HG02970 (cell line): Measurements from ENCODE around the gene NUDT6.
"Not testable (repeated sequence)": the region's sequence is repeated elsewhere in the genome, so short reads cannot be mapped to it uniquely, and the experiment has no call there.

ENCODE experiments used
- ATAC-seq: cut with Tn5 transposase; IDR thresholded peaks from one replicate; pipeline ENCODE4 v1.9.1; 2021; ENCODE audit warnings: mild to moderate bottlenecking, moderate library complexity, moderate number of reproducible peaks; ENCODE audit not compliant: unreplicated experiment, low FRiP score

NUDT6 gene

DNA sequence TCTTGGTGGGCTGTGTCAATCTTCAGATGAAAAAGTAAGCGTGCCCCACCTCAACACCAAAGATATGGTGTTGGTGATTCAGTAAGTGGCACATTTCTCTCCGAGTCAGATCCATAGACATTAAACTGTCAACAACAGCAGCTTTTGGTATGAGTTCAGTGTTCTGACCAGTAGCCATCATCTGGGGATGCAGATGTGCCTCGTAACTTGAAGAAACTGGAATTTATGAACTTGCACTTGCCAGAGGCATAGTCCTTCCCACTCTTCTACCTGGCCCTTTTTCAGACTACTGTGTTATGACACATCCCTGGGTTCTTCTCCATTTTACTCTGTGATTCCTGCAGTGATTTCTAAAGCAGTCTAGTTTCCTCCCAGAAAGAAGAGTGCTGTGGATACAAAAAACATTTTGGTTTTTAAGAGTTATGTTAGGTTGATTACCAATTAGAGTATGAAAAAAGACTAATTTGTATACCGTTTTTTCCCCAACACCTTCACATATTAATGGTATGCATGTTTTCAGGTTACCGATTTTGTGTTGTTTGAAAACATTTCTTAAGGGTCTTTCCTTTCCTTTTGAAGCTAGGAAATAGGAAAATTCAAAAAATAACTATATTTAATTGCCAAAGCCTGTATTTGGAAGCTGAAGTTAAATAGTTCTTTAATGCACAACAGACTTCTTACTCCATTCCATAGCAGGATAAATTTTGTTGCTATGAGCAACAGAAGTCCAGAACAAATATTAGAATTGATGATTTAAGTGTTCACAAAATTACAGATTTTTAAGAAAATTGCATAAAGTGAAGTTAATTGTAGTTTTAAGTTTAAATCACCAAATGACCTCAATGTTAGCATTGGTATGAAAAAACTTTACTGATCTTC lies 39.3 kb downstream of the NUDT6 start:
- no peak for ATAC-seq

DNA sequence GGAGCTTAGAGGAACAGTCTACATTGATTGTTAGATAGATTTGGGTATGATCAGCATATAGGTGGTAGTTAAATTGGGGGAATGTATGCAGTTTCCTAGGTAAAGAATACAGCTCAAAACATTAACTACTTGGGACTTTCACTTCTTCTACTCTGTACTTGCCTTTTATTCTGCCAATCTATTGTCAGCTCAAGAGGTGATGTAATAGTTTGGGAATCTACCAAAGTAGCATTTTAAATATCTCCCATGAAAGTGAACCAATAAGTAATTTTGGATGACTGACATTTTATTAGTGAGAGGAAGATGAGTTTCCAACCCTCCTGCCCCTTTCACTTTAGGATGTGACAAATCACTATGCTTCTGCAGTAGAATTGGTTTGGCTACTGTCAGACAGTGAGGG lies 43.4 kb downstream of the NUDT6 start:
- no peak for ATAC-seq

DNA sequence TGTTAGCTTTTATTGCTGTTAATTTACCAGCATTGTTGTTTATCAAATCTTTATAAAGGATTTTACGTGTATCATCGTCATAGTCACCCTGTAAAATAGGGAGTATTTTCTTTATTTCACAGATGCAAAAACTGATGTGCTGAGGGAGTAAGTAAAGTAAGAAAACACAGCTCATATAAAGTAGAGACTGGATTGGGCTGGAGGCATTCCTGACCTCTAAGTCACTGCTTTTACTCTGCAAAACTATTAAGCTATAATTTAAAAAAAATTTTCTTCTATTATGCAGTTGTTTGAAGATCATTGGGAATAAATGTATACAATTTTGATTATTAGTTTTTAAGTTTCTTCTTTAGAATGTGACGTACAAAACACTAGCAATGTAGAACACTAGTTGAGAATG lies 45.9 kb downstream of the NUDT6 start:
- no peak for ATAC-seq

DNA sequence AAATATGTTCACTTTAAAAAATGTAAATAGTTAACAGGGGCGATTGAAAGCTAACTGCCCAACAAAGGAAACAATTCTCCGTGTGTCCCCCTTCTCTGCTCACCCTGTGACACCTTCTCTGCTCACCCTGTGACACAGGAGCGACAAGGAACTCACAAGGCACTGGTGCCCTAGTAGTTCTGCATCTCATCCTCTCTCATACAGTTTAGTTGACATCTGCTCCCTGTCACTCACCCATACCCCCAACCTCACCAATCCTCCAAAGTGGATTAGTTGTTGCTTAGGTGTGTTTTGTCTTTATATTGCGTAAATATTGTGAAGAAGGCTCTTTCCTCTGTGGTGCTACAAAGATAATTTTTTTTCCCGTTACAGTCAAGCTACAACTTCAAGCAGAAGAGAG lies 46.4 kb downstream of the NUDT6 start:
- ATAC-seq, result no peak

DNA sequence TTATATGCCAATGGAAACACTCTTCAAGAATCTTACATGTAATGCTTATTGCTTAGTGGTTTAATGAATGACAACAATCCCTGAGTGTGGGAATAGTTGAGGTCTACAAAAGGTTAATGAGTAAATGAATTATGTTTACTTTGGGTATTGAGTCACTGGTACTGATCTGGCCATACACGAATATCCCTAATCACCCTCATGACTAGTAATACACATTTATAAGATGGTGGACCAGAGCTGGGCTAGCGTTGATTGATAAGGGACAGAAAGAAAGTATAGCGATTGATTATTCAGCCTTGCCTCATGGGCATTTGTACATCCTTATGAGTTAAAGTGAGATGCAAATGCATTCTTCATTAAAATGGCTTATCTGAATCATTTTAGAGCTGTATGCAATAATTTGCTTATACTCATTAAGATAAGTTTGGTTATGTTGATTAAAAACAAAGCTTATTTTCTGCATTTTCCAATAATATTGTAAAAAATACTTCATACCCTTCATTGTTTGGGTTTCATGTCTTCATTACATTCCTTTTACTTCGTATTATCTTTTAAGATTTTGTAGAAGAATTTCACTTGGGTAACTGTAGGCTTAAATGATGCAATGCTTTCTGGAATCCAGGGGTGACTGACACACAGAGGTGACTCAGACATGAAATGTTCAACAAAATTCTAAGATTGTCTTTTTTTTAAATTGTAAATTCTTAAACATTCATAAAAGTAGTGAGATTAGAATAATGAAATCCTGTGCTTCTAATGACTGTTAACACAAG lies 48.4 kb downstream of the NUDT6 start:
- no peak for ATAC-seq

DNA sequence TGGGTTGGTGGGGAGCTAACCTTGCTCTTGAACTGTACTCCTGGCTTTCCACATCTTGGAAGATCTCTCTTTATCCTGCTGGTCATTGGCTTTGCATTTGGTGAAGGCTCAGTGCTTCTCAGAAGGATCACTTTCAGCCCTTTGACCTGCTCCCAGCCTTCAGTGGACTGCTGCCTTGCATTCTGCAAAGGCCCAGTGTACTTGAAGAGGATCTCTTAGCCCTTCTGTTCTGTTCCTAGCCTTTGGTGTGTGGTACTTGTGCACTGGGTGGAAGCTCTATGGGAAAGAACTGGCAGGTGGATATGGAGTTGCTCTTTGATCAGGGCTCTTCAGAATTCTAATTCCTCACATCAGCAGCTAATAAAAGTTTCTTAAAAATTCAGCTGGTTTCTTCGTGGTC lies 49.3 kb downstream of the NUDT6 start:
- ATAC-seq, result no peak

DNA sequence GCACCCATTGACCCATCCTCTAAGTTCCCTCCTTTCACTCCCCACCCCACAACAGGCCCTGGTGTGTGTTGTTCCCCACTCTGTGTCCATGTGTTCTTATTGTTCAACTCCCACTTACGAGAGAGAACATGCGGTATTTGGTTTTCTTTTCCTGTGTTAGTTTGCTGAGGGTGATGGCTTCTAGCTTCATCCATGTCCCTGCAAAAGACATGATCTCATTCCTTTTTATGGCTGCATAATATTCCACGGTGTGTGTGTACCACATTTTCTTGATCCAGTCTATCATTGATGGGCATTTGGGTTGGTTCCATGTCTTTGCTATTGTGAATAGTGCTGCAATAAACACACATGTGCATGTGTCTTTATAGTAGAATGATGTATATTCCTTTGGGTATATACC lies 54.2 kb downstream of the NUDT6 start:
- not testable (repeated sequence) for ATAC-seq

DNA sequence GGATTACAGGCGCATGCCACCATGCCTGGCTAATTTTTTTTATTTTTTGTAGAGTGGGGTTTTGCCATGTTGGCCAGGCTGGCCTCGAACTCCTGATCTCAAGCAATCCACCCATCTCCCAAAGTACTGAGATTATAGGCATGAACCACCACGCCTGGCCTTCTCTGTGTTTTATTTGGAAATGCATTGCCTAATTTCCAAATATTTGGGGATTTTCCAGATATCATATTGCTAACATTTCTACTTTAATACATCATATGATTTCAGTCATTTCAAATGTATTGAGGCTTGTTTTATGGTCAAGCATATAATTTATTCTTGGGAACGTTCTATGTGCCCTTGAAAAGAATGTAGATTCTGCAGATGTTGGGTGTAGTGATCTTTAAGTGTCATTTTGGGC lies 57.0 kb downstream of the NUDT6 start:
- ATAC-seq, result no peak

DNA sequence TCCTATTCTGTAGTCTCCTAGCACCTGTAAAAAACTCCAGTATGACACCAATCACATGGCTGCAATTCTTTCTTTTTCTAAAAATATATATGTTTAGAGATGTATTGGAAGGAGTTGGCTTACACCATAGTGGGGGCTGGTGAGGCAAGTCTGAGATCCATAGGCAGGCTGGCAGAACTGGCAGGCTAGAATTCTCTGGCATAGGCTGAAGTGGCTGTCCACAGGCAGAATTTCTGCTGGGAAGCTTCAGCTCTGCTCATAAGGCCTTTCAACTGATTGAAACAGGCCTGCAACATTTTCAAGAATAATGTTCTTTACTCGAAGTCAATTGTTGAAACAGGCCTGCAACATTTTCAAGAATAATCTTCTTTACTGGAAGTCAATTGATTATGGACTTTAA lies 58.8 kb downstream of the NUDT6 start:
- ATAC-seq, result no peak

DNA sequence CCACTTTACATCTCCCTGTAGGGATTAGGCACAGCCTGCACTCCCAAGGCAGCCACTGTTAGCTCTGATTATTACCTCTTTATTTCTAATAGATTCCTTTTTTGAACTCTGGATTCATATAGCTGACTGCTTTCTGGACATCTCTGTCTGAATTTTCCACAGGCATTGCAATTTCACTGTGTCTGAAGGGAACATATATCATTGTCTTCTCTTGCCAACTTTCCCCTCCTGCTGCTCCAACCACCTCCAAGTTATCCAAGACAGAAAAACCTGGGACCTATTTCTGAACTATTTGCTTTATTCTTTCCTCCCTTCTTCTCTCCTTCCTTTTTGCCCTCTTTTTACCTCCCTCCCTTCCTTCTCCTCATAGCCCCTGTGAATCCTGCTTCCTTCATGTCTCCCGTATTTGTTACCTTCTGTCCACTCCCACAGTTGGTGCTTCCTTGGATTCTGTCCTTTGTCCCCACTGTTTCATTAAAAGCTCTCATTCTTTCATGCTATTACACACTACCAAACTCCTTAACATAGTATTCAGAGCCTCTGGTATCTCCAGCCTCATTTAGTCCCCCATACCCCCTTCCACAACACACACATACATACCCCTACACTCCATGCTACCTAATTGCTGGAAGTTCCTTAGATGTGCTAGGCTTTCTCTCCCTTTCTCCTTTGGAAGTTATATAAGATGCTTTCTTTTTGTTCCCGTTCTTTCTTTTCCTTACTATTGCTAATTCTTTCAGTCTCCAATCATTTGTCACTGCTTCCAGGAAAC lies 61.0 kb downstream of the NUDT6 start:
- no peak for ATAC-seq

DNA sequence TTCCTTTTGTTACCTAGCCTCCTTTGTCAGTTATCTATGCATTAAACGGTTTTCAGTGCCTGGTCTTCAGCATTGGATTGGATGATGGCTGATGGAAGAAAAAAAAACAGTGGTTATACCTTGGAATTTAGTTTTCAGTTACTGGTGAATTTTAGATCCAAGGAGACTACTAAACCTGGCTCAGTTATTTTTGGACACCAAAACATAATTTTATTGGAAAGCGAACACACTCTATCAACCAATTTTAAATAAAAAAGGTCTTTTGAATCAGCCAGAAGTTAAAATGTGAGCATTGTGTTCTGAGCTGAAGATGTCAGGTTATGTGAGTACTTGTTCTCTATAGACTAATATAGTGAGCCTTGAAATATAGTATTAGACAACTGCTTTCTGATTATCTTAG lies 63.7 kb downstream of the NUDT6 start:
- ATAC-seq, result no peak

DNA sequence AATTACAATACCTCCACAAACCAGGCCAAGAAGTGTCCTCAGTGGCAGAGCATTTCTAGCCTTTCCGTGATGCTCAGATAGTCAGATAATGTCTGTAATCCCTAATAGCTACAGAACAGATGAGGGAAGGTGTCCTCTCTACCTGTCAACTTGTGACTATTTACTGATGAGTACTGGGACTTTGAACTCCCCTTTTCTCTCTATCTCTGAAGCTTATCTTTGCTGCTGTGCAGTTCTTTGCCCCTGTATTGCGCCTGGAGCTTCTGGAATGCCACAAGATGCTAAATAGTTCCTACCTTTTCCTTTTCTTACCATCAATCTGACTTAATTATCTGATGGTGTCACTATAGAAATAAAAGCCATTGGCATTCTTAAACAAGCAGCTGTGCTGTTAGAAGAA lies 65.2 kb downstream of the NUDT6 start:
- ATAC-seq, result no peak

DNA sequence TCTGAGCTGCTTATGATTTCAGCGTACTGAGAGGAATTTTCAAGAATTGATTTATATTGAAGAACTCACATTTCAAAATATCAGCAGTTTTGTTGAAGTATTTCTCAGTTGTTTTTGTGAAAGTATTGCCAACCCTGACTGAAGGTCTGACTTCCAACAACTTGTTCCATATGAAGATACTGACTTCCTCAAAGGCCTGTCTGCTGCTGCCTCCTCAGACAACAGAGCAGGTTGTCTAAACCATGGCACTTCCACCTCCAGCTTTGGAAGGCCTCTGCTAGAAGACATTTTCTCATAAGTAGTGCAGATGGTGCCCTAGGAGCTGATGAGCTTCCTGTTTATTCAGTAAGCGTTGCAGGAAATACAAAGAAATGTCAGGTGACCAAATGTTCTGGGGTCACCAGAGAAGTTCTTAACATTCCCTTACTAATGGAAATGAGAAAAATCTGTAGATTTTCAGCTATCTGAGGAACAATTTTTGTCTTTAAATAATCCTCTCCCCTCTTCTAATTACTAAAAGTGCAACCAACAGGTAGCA lies 67.0 kb downstream of the NUDT6 start:
- no peak for ATAC-seq

DNA sequence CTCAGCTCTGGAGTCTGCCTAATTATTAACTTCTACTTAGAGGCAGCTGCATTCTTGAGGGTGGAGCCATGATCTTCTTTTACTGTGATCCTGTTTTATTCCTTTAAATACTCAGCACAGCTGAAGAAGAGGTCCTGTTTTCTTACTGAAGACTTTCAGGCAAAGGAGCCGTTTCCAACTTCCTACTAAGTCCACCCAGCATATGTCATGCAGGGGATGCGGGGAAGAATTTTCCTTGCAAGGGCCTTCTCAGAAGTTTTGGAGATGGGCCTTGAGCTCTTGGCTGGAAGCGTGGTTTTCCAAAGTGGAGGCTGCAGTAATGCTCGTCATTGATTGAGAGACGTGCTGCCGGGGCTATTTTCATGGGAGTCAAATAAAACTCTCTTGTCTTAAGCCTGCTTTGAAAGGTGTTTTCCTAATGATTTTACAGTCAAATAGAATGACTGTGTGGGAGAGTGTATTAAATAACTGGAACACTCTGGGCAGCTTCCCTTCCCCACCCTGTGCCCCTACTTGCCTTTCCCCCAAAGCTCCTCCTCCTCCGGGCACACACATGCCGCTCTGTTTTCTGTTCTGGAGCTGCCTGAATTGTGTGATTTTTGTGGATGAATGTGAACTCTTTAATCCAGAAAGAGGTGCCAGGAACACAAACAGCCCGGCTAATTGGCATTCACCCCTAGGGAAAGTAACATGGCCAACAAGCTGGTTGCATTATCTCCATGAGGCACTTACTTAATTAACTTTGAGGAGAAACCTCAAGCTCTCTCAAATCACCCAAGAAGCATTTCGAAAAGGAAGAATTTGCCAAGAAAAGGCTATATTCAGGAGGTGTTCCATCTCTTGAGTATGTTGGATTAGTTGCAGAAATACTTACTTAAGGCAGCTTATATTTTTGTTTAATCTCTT lies 67.7 kb downstream of the NUDT6 start:
- ATAC-seq, result no peak

DNA sequence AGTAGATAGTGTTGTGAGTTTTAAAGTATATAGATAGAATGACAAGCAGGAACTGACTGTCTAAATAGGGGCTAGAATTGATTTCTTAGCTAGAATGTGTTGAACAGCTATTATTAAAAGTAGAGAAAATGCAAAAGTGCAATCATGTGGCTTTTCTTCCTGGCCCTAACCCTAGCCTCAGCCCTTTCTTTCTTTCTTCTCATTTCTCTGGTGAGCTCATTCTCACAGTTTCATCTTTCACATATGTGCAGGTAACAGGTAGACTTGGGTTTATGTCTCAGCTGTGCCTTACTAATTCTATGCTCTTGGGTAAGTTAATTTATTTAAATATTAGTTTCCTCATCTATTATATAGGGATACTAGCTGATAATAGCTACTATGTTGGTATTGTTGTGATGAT lies 70.8 kb downstream of the NUDT6 start:
- ATAC-seq, result no peak

DNA sequence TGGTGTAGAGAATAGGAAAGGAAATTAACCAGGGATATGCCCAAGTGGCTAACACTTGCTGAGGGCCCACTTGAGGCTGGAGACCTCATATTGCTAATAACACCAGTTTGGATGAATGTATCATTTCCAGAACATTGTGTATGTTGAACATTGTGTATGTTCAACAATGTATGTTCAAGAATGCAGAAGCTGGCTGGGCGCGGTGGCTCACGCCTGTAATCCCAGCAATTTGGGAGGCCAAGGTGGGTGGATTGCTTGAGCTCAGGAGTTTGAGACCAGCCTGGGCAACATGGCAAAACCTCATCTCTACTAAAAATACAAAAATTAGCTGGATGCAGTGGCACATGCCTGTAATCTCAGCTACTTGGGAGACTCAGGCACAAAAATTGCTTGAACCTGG lies 72.6 kb downstream of the NUDT6 start:
- not testable (repeated sequence) for ATAC-seq

DNA sequence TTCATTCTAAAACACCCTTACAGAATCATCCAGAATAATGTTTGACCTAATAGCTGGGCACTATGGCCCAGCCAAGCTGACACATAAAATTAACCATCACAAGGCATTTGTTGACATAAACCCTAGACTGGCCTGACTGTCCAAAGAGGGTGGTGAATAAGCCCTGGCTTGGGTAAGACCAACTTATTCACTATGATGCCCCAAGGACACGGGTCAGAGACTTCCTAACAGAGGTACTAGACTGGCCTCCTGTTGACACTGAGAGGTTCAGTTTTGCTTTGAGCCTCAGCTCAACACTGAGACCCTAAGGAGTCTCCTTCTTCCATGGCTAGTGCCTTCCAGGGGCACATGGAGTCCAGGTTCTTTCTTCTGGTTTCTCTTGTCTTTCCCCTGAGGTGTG lies 74.5 kb downstream of the NUDT6 start:
- no peak for ATAC-seq

DNA sequence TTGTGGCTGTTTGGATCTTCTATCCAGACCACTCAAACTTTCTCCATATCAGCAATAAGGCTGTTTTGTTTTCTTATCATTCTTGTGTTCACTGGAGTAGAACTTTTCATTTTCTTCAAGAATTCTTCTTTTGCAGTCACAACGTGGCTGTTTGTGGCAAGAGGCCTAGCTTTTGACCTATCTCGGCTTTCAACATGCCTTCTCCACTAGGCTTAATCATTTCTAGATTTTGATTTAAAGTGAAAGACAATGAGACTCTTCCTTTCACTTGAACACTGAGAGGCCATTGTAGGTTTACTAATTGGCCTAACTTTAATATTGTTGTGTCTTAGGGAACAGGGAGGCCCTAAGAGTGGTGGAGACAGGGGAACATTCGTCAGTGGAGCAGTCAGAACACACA lies 76.6 kb downstream of the NUDT6 start:
- no peak for ATAC-seq

DNA sequence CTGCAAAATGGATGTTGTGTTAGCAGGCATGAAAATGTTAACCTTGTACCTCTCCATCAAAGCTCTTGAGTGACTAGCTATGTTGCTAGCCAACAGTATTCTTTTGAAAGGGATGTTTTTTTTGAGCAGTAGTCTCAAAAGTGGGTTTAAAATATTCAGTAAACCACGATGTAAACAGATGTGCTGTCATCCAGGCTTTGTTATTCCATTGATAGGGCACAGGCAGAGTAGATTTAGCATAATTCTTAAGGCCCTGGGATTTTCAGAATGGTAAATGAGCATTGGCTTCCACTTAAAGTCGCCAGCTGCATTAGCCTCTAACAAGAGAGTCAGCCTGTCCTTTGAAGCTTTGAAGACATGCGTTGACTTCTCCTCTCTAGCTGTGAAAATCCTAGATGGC lies 77.3 kb downstream of the NUDT6 start:
- ATAC-seq, result no peak

DNA sequence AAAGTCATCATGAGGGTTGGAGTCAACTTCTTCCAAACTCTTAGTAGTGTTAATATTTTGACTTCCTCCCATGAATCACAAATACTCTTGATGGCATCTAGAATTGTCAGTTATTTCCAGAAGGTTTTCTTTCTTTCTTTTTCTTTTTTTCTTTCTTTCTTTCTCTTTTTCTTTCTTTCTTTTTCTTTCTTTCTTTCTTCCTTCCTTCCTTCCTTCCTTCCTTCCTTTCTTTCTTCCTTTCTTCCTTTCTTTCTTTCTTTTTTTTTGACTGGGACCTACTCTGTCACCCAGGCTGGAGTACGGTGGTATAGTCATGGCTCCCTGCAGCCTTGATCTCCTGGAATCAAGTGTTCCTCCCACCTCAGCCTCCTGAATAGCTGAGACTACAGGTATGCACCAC lies 78.0 kb downstream of the NUDT6 start:
- not testable (repeated sequence) for ATAC-seq
